22Rv1 (cell line): ENCODE measurements around the gene CABS1.

Source experiments
- H3K27ac ChIP-seq: fragments of 450-650 bp; 2 replicates; pipeline ENCODE4 v1.5.1; 2017
- CTCF ChIP-seq: fragments of 450-650 bp; IDR thresholded peaks from 2 replicates; pipeline ENCODE4 v1.5.1; 2017; ENCODE audit warnings: mild to moderate bottlenecking
- ZFX ChIP-seq: fragments of 450-650 bp; IDR thresholded peaks from 2 replicates; pipeline ENCODE4 v1.6.1; 2017; ENCODE audit warnings: antibody characterized with exemption, borderline replicate concordance

The CABS1 gene

GRCh38 chr4:70371987-70372386, 37.2 kb downstream of the CABS1 start:
- no peak overlapping the region for H3K27ac ChIP-seq
- TF ChIP-seq ZFX (no peak), CTCF (no peak)

- TF ChIP-seq CTCF, result no peak
- no peak for TF ChIP-seq ZFX
- no peak overlapping the region for H3K27ac ChIP-seq
Observed at GRCh38 chr4:70372760-70373159, 38.0 kb downstream of the CABS1 start.

- no peak overlapping the region for H3K27ac ChIP-seq
- TF ChIP-seq ZFX (no peak), CTCF (no peak)
Observed at GRCh38 chr4:70380578-70380977, 45.8 kb downstream of the CABS1 start.

GRCh38 chr4:70382691-70383181, 48.0 kb downstream of the CABS1 start, which contains the start of gene SMR3B:
TSS of gene SMR3B (plus strand) at chr4:70383131. CDS start at chr4:70384511, 1,380 bp downstream.
- no peak within 1 kb of the TSS for H3K27ac ChIP-seq
- TF ChIP-seq ZFX (no peak), CTCF (no peak)
